Sigmoid colon (tissue), 4 donors: ENCODE data around the gene TWSG1.

Source experiments
- CTCF ChIP-seq, 4 experiments: fragments of 450-650 bp in 3 of 4; fragments of 200-600 bp in 1 of 4; IDR thresholded peaks; one replicate each; pipeline ENCODE4 v1.5.1; 2016 to 2019; ENCODE audit warnings: antibody characterized with exemption in 4 of 4, mild to moderate bottlenecking in 3 of 4, moderate library complexity in 2 of 4
- EP300 ChIP-seq, 4 donors: sonication (generic); formaldehyde crosslinking; IDR thresholded peaks; one replicate each; pipeline ENCODE4 v1.6.1; 2017; ENCODE audit warnings: antibody characterized with exemption in 4 of 4
- POLR2A ChIP-seq, 2 donors: fragments of 450-650 bp; IDR thresholded peaks; one replicate each; pipeline ENCODE4 v1.6.1; 2016; ENCODE audit warnings: antibody characterized with exemption in 2 of 2, mild to moderate bottlenecking in 2 of 2, moderate library complexity in 2 of 2

GRCh38 chr18:9333441-9334328 is 888 bp upstream of the TWSG1 start:
- TF ChIP-seq CTCF (IDR thresholded peaks at IDR 0.05): no peak
- no peak for TF ChIP-seq EP300 (IDR thresholded peaks at IDR 0.05)
- TF ChIP-seq POLR2A (IDR thresholded peaks at IDR 0.05): no peak
